GM12878 (cell line): ENCODE measurements around the gene SRCIN1. TPM values are rescaled to one million over a fixed set of nuclear protein-coding genes. Genes with fewer than 3 reads are reported as not detected.

ENCODE experiments used
- ATAC-seq: fragments of 200-7000 bp; cut with Tn5 transposase; 3 replicates; pipeline ENCODE4 v1.9.1; 2020; ENCODE audit warnings: mild to moderate bottlenecking, moderate library complexity
- BruUV-seq: library from RNA; stranded (reverse); fragments of 400-500 nt; replicated peaks from 2 replicates; lab custom pipeline; 2021; lab: Mats Ljungman, UMichigan
- CTCF ChIA-PET: fragments of 300-600 bp; sonication (Branson Sonifier 250); formaldehyde crosslinking; extraction: SDS; loops from one replicate; lab custom pipeline; 2021; ENCODE audit warnings: inconsistent platforms; lab: Yijun Ruan, JAX
- POLR2A ChIA-PET: fragments of 350-600 bp; formaldehyde crosslinking; extraction: SDS; loops from one replicate; lab custom pipeline; 2021; ENCODE audit warnings: inconsistent platforms; lab: Charles Lee
- RAD21 ChIA-PET: fragments of 300-600 bp; sonication (Branson Sonifier 250); formaldehyde crosslinking; loops from one replicate; lab custom pipeline; 2023; ENCODE audit warnings: antibody characterized with exemption; ENCODE audit not compliant: unreplicated experiment; lab: Charles Lee
- SMC1A ChIA-PET: fragments of 300-600 bp; sonication (Branson Sonifier 250); formaldehyde crosslinking; loops from one replicate; lab custom pipeline; 2023; ENCODE audit not compliant: unreplicated experiment, uncharacterized antibody; lab: Charles Lee
- DNase-seq: peaks from one replicate; pipeline ENCODE4 v3.0.0-alpha.2; 2011; ENCODE audit warnings: low read depth, low spot score
- FAIRE-seq: peaks from 3 replicates; lab custom pipeline; 2011; peaks lifted over from hg19 to GRCh38; lab: Jason Lieb, UNC
- H2AFZ ChIP-seq: 2 replicates; pipeline ENCODE4 v1.6.0; 2011; ENCODE audit warnings: low read depth, low read length, control low read depth; ENCODE audit not compliant: control insufficient read depth
- H3K27ac ChIP-seq: 2 replicates; pipeline ENCODE4 v1.5.1; 2011; ENCODE audit warnings: control low read depth; ENCODE audit not compliant: control insufficient read depth, insufficient read depth
- H3K27me3 ChIP-seq, 2 experiments: replicated peaks in 1 of 2; 2 replicates each; pipeline versions ENCODE4 v1.6.0 to v1.6.1; 2011; ENCODE audit warnings: low read length in 1 of 2; ENCODE audit not compliant: control insufficient read depth in 2 of 2, insufficient read depth in 2 of 2
- H3K36me3 ChIP-seq, 2 experiments: 2 replicates each; pipeline ENCODE4 v1.5.1; 2011; ENCODE audit warnings: low read length in 1 of 2; ENCODE audit not compliant: control insufficient read depth in 2 of 2, insufficient read depth in 2 of 2
- H3K4me1 ChIP-seq: 2 replicates; pipeline ENCODE4 v1.6.1; 2011; ENCODE audit warnings: mild to moderate bottlenecking, low read length, moderate library complexity, mixed read lengths; ENCODE audit not compliant: control insufficient read depth, insufficient read depth
- H3K4me2 ChIP-seq: 2 replicates; pipeline ENCODE4 v1.6.0; 2011; ENCODE audit warnings: control low read depth; ENCODE audit not compliant: control insufficient read depth, insufficient read depth
- H3K4me3 ChIP-seq: fragments of 200-600 bp; sonication (generic); 2 replicates; pipeline ENCODE4 v1.5.1; 2016
- H3K79me2 ChIP-seq: 2 replicates; pipeline ENCODE4 v1.6.0; 2011; ENCODE audit warnings: low read length; ENCODE audit not compliant: control insufficient read depth, insufficient read depth
- H3K9ac ChIP-seq: 2 replicates; pipeline ENCODE4 v1.8.0; 2011; ENCODE audit warnings: low read length, control low read depth, mixed read lengths; ENCODE audit not compliant: control insufficient read depth, insufficient read depth
- H3K9me3 ChIP-seq: replicated peaks from 3 replicates; pipeline ENCODE4 v1.5.1; 2011; ENCODE audit warnings: mild to moderate bottlenecking, low read length; ENCODE audit not compliant: control insufficient read depth, insufficient read depth
- H4K20me1 ChIP-seq: 2 replicates; pipeline ENCODE4 v1.6.0; 2011; ENCODE audit not compliant: control insufficient read depth, insufficient read depth
- BHLHE40 ChIP-seq, 2 experiments: fragments of 450-650 bp in 1 of 2; IDR thresholded peaks; 2 replicates each; pipeline ENCODE4 v1.6.1; 2011 to 2017; ENCODE audit warnings: low read depth in 2 of 2, borderline replicate concordance in 1 of 2, improper control_type of control experiment in 1 of 2, low read length in 1 of 2, mild to moderate bottlenecking in 1 of 2
- E4F1 ChIP-seq: fragments of 450-650 bp; IDR thresholded peaks from 2 replicates; pipeline ENCODE4 v1.6.1; 2018; ENCODE audit warnings: borderline replicate concordance, mild to moderate bottlenecking; ENCODE audit not compliant: partially characterized antibody
- ELK1 ChIP-seq: IDR thresholded peaks from 2 replicates; pipeline ENCODE4 v1.6.1; 2012; ENCODE audit warnings: low read depth, low read length, improper control_type of control experiment
- ETV6 ChIP-seq, 2 experiments: fragments of 450-650 bp in 1 of 2; IDR thresholded peaks in 1 of 2; conservative IDR thresholded peaks in 1 of 2; 2 replicates each; pipeline ENCODE4 v1.6.1; 2014; ENCODE audit warnings: antibody characterized with exemption in 1 of 2, borderline replicate concordance in 1 of 2, low read depth in 1 of 2, mild to moderate bottlenecking in 1 of 2, moderate library complexity in 1 of 2
- SMC3 ChIP-seq: IDR thresholded peaks from 2 replicates; pipeline ENCODE4 v1.6.1; 2011; ENCODE audit warnings: low read length, improper control_type of control experiment, borderline replicate concordance
- SREBF1 ChIP-seq: IDR thresholded peaks from 2 replicates; pipeline ENCODE4 v1.6.1; 2012; ENCODE audit warnings: mild to moderate bottlenecking, low read length
- STAT1 ChIP-seq: fragments of 450-650 bp; conservative IDR thresholded peaks from 2 replicates; pipeline ENCODE4 v1.6.1; 2014; ENCODE audit warnings: antibody characterized with exemption, mild to moderate bottlenecking
- ZBTB33 ChIP-seq: fragments of 450-650 bp; IDR thresholded peaks from 2 replicates; pipeline ENCODE4 v1.6.1; 2017; ENCODE audit warnings: mild to moderate bottlenecking
- WGBS: methylation state at CpG from one replicate; pipeline ENCODE4 v1.1.6; 2016; ENCODE audit warnings: low lambda C conversion rate; ENCODE audit not compliant: insufficient replicate concordance, insufficient coverage; ENCODE audit errors: missing lambda C conversion rate; 5-methylcytosine and 5-hydroxymethylcytosine counted together
- in situ Hi-C: fragments of 300-500 bp; cut with MboI; formaldehyde crosslinking; loops from 9 replicates; pipeline ENCODE4 v1.14.3; 2018; ENCODE audit warnings: mixed read lengths
- intact Hi-C: fragments of 100-400 bp; cut with micrococcal nuclease; formaldehyde crosslinking; loops from one replicate; pipeline ENCODE4 v1.14.2; 2022; ENCODE audit not compliant: unreplicated experiment
- polyA plus RNA-seq, 11 experiments: library from polyadenylated mRNA; depleted of rRNA in 4 of 11; unstranded in 6 of 11; stranded (reverse) in 5 of 11; fragments of >200 nt; fragmentation: Nextera tagmentation in 4 of 11; fragmentation: Illumina TruSeq in 1 of 11; extraction: Ambion mirVana in 4 of 11; extraction: Trizol in 1 of 11; gene quantifications; 1 replicate in 1 of 11; 2 replicates in 10 of 11; pipeline versions ENCODE4 v1.2.1 to v1.2.3, GENCODE V29; 2011 to 2016; ENCODE audit warnings: inconsistent platforms in 2 of 11, missing spikeins in 2 of 11, low read depth in 1 of 11
- total RNA-seq, 4 experiments: library from RNA; depleted of rRNA in 3 of 4; stranded (reverse); fragments of >200 nt in 3 of 4; fragmentation: Illumina TruSeq in 1 of 4; extraction: Trizol in 1 of 4; gene quantifications; 2 replicates each; pipeline versions ENCODE4 v1.2.1 to v1.2.3, GENCODE V29; 2013 to 2021

The SRCIN1 gene
- total and polyA plus RNA-seq, 10 of the 15 experiments (the other 5 are each of a cell fraction or from before 2014, with no cell fraction given) = under 0.01 to 0.74 (median 0.20) TPM; not detected in 3

GRCh38 chr17:38616361-38616760 lies 10.6 kb upstream of the SRCIN1 start:
- Histone ChIP-seq H3K36me3 (no peaks in the 10 kb centered on the region), H4K20me1 (no peaks in the 10 kb centered on the region), H3K9ac (no peak overlapping the region), H3K4me3 (no peak overlapping the region), H3K9me3 (peaks cover 5% of the 10 kb centered on the region; the same call in 2 of the 3 replicates), H3K4me2 (no peak overlapping the region), H3K27ac (no peak overlapping the region), H3K27me3 (no peaks in the 10 kb centered on the region), H3K79me2 (no peaks in the 10 kb centered on the region), H2AFZ (no peak overlapping the region), H3K4me1 (peaks cover 9% of the 10 kb centered on the region)
- no peak for TF ChIP-seq STAT1
- POLR2A ChIA-PET = interaction anchor here (0.6 to 1.3 kb wide), 2 partner anchors 32 to 37 kb away, joined by 3 read pairs; no protein-coding TSS in a partner anchor
- BruUV-seq = no TSS peak
- no peak; the same call in 2 of the 3 replicates for ATAC-seq
- RAD21 ChIA-PET = interaction anchor here (1.0 kb wide), 3 partner anchors 38 to 58 kb away, joined by 3 to 5 read pairs (median 4); no protein-coding TSS in a partner anchor
- WGBS = 68% methylated on average over 5 of the region's 5 CpGs
- CTCF ChIA-PET = interaction anchor here (0.6 to 1.9 kb wide), 3 partner anchors 14 to 47 kb away, joined by 3 to 11 read pairs (median 4); no protein-coding TSS in a partner anchor
- SMC1A ChIA-PET = interaction anchor here (1.2 to 2.0 kb wide), 2 partner anchors 9 to 47 kb away, joined by 4 to 5 read pairs; no protein-coding TSS in a partner anchor
- FAIRE-seq = no peak
- DNase-seq = no peak
- in situ Hi-C loops (no loop called here), intact Hi-C loops (no loop called here)

- H3K9ac ChIP-seq = no peak overlapping the region
- H3K79me2 ChIP-seq = no peaks in the 10 kb centered on the region
- no peak overlapping the region for H3K4me3 ChIP-seq
- H2AFZ ChIP-seq = no peak overlapping the region
- intact Hi-C loops (no loop called here), in situ Hi-C loops (no loop called here)
- no peak overlapping the region for H3K27ac ChIP-seq
- no TSS peak for BruUV-seq
- ChIA-PET SMC1A (no interaction called here), CTCF (interaction anchor here (1.0 to 1.8 kb wide), 3 partner anchors 49 to 56 kb away, joined by 4 to 5 read pairs (median 4); no protein-coding TSS in a partner anchor), RAD21 (no interaction called here), POLR2A (interaction anchor here (0.6 kb wide), 1 partner anchor 100 kb away, joined by 3 read pairs; no protein-coding TSS in a partner anchor)
- 76% methylated on average over 7 of the region's 7 CpGs for WGBS
- no peaks in the 10 kb centered on the region for H3K27me3 ChIP-seq
- H3K9me3 ChIP-seq = peaks cover 5% of the 10 kb centered on the region; the same call in 2 of the 3 replicates
- no peak for FAIRE-seq
- H4K20me1 ChIP-seq = no peaks in the 10 kb centered on the region
- no peaks in the 10 kb centered on the region for H3K36me3 ChIP-seq
- H3K4me1 ChIP-seq = peaks cover 9% of the 10 kb centered on the region
- no peak overlapping the region for H3K4me2 ChIP-seq
- no peak for DNase-seq
- no peak for ATAC-seq
- TF ChIP-seq E4F1 (peak; percentile 26), SMC3 (no peak), ZBTB33 (no peak), BHLHE40 (IDR thresholded peaks at IDR 0.05; ENCODE audit: borderline replicate concordance in 1 of 2, low read depth in 2 of 2, low read length in 1 of 2) (no peak), ETV6 (conservative IDR thresholded peaks at IDR 0.05 in 1 of 2, IDR thresholded peaks at IDR 0.05 in 1 of 2; ENCODE audit: borderline replicate concordance in 1 of 2, low read depth in 1 of 2) (no peak), SREBF1 (no peak), ELK1 (no peak)
Observed at GRCh38 chr17:38613981-38614779, 8.4 kb upstream of the SRCIN1 start.
